GM18858 (cell line): ENCODE measurements around the gene INPP5F.

ENCODE experiments used
- ATAC-seq: cut with Tn5 transposase; IDR thresholded peaks from one replicate; pipeline ENCODE4 v1.9.1; 2021; ENCODE audit not compliant: unreplicated experiment

Gene INPP5F

GRCh38 chr10:119737823-119738222 is 12.0 kb downstream of the INPP5F start:
- ATAC-seq = no peak

- ATAC-seq = no peak
These were observed 13.1 kb downstream of the INPP5F start for GRCh38 chr10:119738962-119739361.

- ATAC-seq = no peak
These were observed 14.2 kb downstream of the INPP5F start for GRCh38 chr10:119740096-119740495.

- no peak for ATAC-seq
These were observed 17.2 kb downstream of the INPP5F start for GRCh38 chr10:119742947-119743648.

GRCh38 chr10:119747940-119748339 is 22.1 kb downstream of the INPP5F start:
- ATAC-seq = no peak

GRCh38 chr10:119748871-119749270 is 23.0 kb downstream of the INPP5F start:
- no peak for ATAC-seq

GRCh38 chr10:119749455-119749854 is 23.6 kb downstream of the INPP5F start:
- no peak for ATAC-seq

GRCh38 chr10:119750391-119751230 is 24.8 kb downstream of the INPP5F start:
- peak; percentile 80 for ATAC-seq

GRCh38 chr10:119753309-119753708 is 27.5 kb downstream of the INPP5F start:
- ATAC-seq = no peak

GRCh38 chr10:119754085-119754484 is 28.2 kb downstream of the INPP5F start:
- no peak for ATAC-seq

- no peak for ATAC-seq
These were observed 29.1 kb downstream of the INPP5F start for GRCh38 chr10:119754936-119755335.

- no peak for ATAC-seq
These were observed 29.6 kb downstream of the INPP5F start for GRCh38 chr10:119755446-119755845.

- no peak for ATAC-seq
These were observed 32.8 kb downstream of the INPP5F start for GRCh38 chr10:119758448-119759195.

- no peak for ATAC-seq
These were observed 34.0 kb downstream of the INPP5F start for GRCh38 chr10:119759832-119760231.

- ATAC-seq = no peak
These were observed 35.3 kb downstream of the INPP5F start for GRCh38 chr10:119761106-119761505.

- no peak for ATAC-seq
These were observed 36.2 kb downstream of the INPP5F start for GRCh38 chr10:119762035-119762434.

- ATAC-seq = no peak
These were observed 37.3 kb downstream of the INPP5F start for GRCh38 chr10:119762805-119763798.

- ATAC-seq = no peak
These were observed 42.7 kb downstream of the INPP5F start for GRCh38 chr10:119768455-119769094.

- ATAC-seq = no peak
These were observed 44.0 kb downstream of the INPP5F start for GRCh38 chr10:119769886-119770285.

- no peak for ATAC-seq
These were observed 45.1 kb downstream of the INPP5F start for GRCh38 chr10:119770928-119771327.
